SK-N-MC (cell line): ENCODE data around the gene SMC1B.
"Not testable (repeated sequence)": the region's sequence is repeated elsewhere in the genome, so short reads cannot be mapped to it uniquely, and the experiment has no call there.

Experiments
- DNase-seq: peaks from one replicate; pipeline ENCODE4 v3.0.0-alpha.2; 2011; ENCODE audit warnings: low read depth, low spot score
- H3K27ac ChIP-seq: fragments of 200-600 bp; sonication (generic); 2 replicates; pipeline ENCODE4 v1.5.1; 2016; ENCODE audit warnings: mixed run types
- H3K36me3 ChIP-seq: fragments of 200-600 bp; sonication (generic); 2 replicates; pipeline ENCODE4 v1.6.1; 2017; ENCODE audit warnings: antibody characterized with exemption, low read length, mixed read lengths; ENCODE audit not compliant: insufficient read depth
- H3K4me3 ChIP-seq: fragments of 200-600 bp; sonication (generic); 2 replicates; pipeline ENCODE4 v1.5.1; 2016
- H3K9ac ChIP-seq: fragments of 200-600 bp; sonication (generic); 2 replicates; pipeline ENCODE4 v1.8.0; 2017; ENCODE audit warnings: mixed run types, mixed read lengths; ENCODE audit not compliant: insufficient read length
- H3K9me3 ChIP-seq: fragments of 200-600 bp; sonication (generic); 2 replicates; pipeline ENCODE4 v1.6.1; 2017; ENCODE audit warnings: low read depth, mild to moderate bottlenecking, antibody characterized with exemption, low read length, moderate library complexity, mixed read lengths
- EZH2 ChIP-seq: fragments of 200-600 bp; sonication (generic); IDR thresholded peaks from one replicate; pipeline ENCODE4 v1.6.1; 2017; ENCODE audit warnings: antibody characterized with exemption
- FOXP2 ChIP-seq: optimal IDR thresholded peaks from 2 replicates; pipeline ENCODE3; 2011; ENCODE audit warnings: mild to moderate bottlenecking, moderate library complexity; ENCODE audit not compliant: insufficient read depth; ENCODE audit errors: extremely low read length, control extremely low read depth
- POLR2AphosphoS5 ChIP-seq: IDR thresholded peaks from 2 replicates; pipeline ENCODE4 v1.6.1; 2012; ENCODE audit warnings: mild to moderate bottlenecking, low read depth, low read length, borderline replicate concordance

The SMC1B gene

GRCh38 chr22:45454275-45454674 lies 40.9 kb upstream of the SMC1B start:
- DNase-seq = no peak

GRCh38 chr22:45453764-45454163 lies 40.4 kb upstream of the SMC1B start:
- no peaks in the 10 kb centered on the region for H3K9me3 ChIP-seq
- H3K9ac ChIP-seq = no peak overlapping the region
- no peak overlapping the region for H3K4me3 ChIP-seq
- H3K27ac ChIP-seq = no peak overlapping the region
- no peaks in the 10 kb centered on the region for H3K36me3 ChIP-seq
- no peak for DNase-seq
- no peak for TF ChIP-seq POLR2AphosphoS5
- no peak for TF ChIP-seq FOXP2
- TF ChIP-seq EZH2 = no peak

More at GRCh38 chr22:45454275-45454674, 40.9 kb upstream of the SMC1B start:
- no peaks in the 10 kb centered on the region for H3K36me3 ChIP-seq
- TF ChIP-seq FOXP2 (no peak), POLR2AphosphoS5 (no peak), EZH2 (no peak)
- no peak overlapping the region for H3K4me3 ChIP-seq
- H3K9ac ChIP-seq = no peak overlapping the region
- H3K9me3 ChIP-seq = no peaks in the 10 kb centered on the region
- H3K27ac ChIP-seq = no peak overlapping the region

GRCh38 chr22:45452565-45453379 lies 39.4 kb upstream of the SMC1B start:
- no peak overlapping the region for H3K27ac ChIP-seq
- DNase-seq = no peak

GRCh38 chr22:45451972-45452371 lies 38.6 kb upstream of the SMC1B start:
- H3K9me3 ChIP-seq = no peaks in the 10 kb centered on the region
- H3K36me3 ChIP-seq = no peaks in the 10 kb centered on the region
- no peak overlapping the region for H3K27ac ChIP-seq
- DNase-seq = no peak
- TF ChIP-seq FOXP2 = no peak
- TF ChIP-seq POLR2AphosphoS5 = no peak
- no peak for TF ChIP-seq EZH2
- H3K9ac ChIP-seq = no peak overlapping the region
- H3K4me3 ChIP-seq = no peak overlapping the region

More at GRCh38 chr22:45452565-45453379, 39.4 kb upstream of the SMC1B start:
- H3K9me3 ChIP-seq = no peaks in the 10 kb centered on the region
- TF ChIP-seq EZH2 = no peak
- no peak overlapping the region for H3K4me3 ChIP-seq
- H3K9ac ChIP-seq = no peak overlapping the region
- no peaks in the 10 kb centered on the region for H3K36me3 ChIP-seq

GRCh38 chr22:45450921-45451651 lies 37.7 kb upstream of the SMC1B start:
- Histone ChIP-seq H3K36me3 (no peaks in the 10 kb centered on the region), H3K9me3 (no peaks in the 10 kb centered on the region), H3K4me3 (peak overlapping the region; percentile 40), H3K9ac (peak overlapping the region; percentile 14), H3K27ac (peak overlapping the region; percentile 77)
- DNase-seq = peak; percentile 28
- TF ChIP-seq EZH2 (no peak), POLR2AphosphoS5 (no peak), FOXP2 (no peak)

- Histone ChIP-seq H3K4me3 (no peak overlapping the region; the same call in 1 of the 2 replicates), H3K27ac (0 out of 2 replicates have a peak overlapping the region, but pooled peaks have one; percentile 77)
- TF ChIP-seq EZH2 (no peak), POLR2AphosphoS5 (no peak), FOXP2 (no peak)
These were observed 36.8 kb upstream of the SMC1B start for GRCh38 chr22:45450101-45450785.

GRCh38 chr22:45449442-45449841 lies 36.0 kb upstream of the SMC1B start:
- not testable (repeated sequence) for H3K36me3 ChIP-seq, DNase-seq, H3K4me3 ChIP-seq, H3K27ac ChIP-seq, H3K9me3 ChIP-seq, H3K9ac ChIP-seq

More at GRCh38 chr22:45450101-45450785, 36.8 kb upstream of the SMC1B start:
- no peaks in the 10 kb centered on the region for H3K9me3 ChIP-seq
- no peak for DNase-seq
- no peaks in the 10 kb centered on the region for H3K36me3 ChIP-seq
- H3K9ac ChIP-seq = no peak overlapping the region

- Histone ChIP-seq H3K4me3 (no peak overlapping the region), H3K9ac (no peak overlapping the region), H3K27ac (no peak overlapping the region), H3K36me3 (no peaks in the 10 kb centered on the region), H3K9me3 (no peaks in the 10 kb centered on the region)
- TF ChIP-seq EZH2 (no peak), POLR2AphosphoS5 (no peak), FOXP2 (no peak)
- DNase-seq = no peak
These were observed 35.0 kb upstream of the SMC1B start for GRCh38 chr22:45448431-45448830.

- not testable (repeated sequence) for H3K9me3 ChIP-seq
These were observed 34.2 kb upstream of the SMC1B start for GRCh38 chr22:45447596-45447995.

More at GRCh38 chr22:45447596-45447995, 34.2 kb upstream of the SMC1B start:
- DNase-seq, H3K27ac ChIP-seq, H3K9ac ChIP-seq, H3K36me3 ChIP-seq, H3K4me3 ChIP-seq: not testable (repeated sequence)
